22Rv1 (cell line): ENCODE measurements around the gene SIX6.

Experiments
- ZFX ChIP-seq: fragments of 450-650 bp; IDR thresholded peaks from 2 replicates; pipeline ENCODE4 v1.6.1; 2017; ENCODE audit warnings: antibody characterized with exemption, borderline replicate concordance
- TF ChIP-seq, protein P1 (sequence below): fragments of 450-650 bp; IDR thresholded peaks from 2 replicates; pipeline ENCODE4 v1.5.1; 2017; ENCODE audit warnings: mild to moderate bottlenecking

DNA sequence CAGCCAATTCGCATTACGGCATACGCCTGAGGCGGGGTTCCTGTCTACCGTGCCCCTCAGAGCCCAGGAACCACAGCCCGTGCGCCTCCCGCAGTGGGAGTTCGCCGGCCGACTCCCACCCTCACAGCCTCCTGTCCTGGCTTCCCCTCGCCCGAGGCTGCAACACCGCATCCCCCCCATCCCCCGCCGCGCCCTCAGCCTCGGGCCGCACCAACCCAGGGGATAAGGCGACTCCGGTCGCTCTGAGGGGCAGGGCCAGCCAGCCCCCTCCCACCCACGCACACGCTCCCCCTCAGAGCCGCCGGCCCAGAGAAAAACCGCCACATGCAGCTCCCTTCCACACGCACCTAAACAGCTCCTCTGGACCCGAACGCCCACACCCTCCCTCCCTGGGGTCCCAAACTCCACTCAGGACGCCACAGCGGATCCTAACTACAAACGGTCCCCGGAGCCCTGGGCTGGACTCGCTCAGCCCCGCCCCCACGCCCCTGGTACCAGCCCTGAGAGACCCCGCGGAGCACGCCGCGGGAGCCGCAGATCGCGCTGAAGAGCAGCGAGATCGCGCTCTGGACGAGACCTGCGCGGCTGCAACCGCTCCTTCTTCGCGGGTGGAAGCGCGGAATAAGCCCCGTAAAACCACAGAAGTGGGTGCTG is 23.2 kb upstream of the SIX6 start, which contains the start of gene C14orf39:
- TF ChIP-seq, protein P1, sequence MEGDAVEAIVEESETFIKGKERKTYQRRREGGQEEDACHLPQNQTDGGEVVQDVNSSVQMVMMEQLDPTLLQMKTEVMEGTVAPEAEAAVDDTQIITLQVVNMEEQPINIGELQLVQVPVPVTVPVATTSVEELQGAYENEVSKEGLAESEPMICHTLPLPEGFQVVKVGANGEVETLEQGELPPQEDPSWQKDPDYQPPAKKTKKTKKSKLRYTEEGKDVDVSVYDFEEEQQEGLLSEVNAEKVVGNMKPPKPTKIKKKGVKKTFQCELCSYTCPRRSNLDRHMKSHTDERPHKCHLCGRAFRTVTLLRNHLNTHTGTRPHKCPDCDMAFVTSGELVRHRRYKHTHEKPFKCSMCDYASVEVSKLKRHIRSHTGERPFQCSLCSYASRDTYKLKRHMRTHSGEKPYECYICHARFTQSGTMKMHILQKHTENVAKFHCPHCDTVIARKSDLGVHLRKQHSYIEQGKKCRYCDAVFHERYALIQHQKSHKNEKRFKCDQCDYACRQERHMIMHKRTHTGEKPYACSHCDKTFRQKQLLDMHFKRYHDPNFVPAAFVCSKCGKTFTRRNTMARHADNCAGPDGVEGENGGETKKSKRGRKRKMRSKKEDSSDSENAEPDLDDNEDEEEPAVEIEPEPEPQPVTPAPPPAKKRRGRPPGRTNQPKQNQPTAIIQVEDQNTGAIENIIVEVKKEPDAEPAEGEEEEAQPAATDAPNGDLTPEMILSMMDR = no peak
- no peak for TF ChIP-seq ZFX
